ENCODE measurements around the gene APOL4. TPM values are rescaled to one million over a fixed set of nuclear protein-coding genes. Genes with fewer than 3 reads are reported as not detected.

Gene APOL4
- total and polyA plus RNA-seq, 2 of the 4 experiments (the other 2 are of a cell fraction), result 0.07 TPM; not detected in 1

DNA sequence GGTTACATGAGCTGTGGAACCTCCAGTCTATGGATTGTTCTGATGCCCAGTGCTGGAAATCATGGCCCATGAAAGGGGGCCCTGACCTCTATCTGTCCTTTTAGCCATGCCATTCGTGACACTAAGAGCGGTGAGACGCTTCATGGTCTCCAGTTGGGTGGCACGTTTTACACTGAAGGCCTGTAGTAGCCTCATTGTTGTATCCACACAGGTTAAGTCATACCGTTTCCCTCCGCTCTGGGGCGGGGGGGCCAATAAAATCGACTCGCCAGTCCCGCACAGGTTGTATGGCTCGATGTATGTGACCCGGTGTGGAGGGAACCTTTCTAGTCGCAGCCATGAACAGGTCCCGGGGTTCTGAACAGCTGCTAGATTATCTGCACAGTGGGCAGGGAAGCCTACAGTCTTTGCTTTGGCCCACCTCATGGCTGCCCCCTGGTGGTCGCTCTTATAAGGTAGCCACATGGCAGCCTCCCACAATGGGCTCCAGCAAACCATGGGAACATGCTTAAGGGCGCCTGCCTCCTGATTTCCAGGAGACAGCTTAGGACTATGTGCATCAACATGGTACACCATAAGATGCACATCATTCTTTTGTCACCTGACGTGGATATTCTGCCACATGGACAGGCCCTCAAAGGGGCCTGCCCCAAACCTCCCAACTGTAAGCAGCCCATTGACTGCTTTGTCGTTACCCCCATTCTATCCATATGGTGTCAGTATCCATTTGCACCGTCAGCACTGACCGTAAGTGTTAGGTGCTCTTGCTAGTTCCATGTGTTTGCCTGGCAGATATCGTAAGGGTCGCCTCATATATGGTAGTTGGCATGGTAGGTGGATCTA, 21.4 kb downstream of the APOL4 start:
- Histone ChIP-seq H3K9me3 (ENCODE audit: control insufficient read depth, insufficient read depth, low read length) (no peaks in the 10 kb centered on the region), H3K18ac (ENCODE audit: low read depth, low read length) (no peak overlapping the region), H3K9ac (ENCODE audit: low read depth, low read length) (no peak overlapping the region), H4K8ac (ENCODE audit: low read depth in 2 of 2, low read length in 2 of 2) (no peak overlapping the region), H2AK9ac (replicated peaks; ENCODE audit: low read depth, low read length, poor library complexity) (no peak overlapping the region), H3K4me3 (ENCODE audit: insufficient read depth, low read depth, low read length) (no peak overlapping the region), H3K56ac (ENCODE audit: extremely low read depth, insufficient read depth, low read length) (no peak overlapping the region), H3K4ac (ENCODE audit: low read depth, low read length) (no peak overlapping the region), H3K27me3 (ENCODE audit: control insufficient read depth, insufficient read depth, low read length) (peaks cover 33% of the 10 kb centered on the region), H2BK15ac (ENCODE audit: low read depth, low read length) (no peak overlapping the region), H3K27ac (ENCODE audit: insufficient read depth, low read length) (no peak overlapping the region), H3K4me1 (ENCODE audit: control insufficient read depth, insufficient read depth, low read length) (no peaks in the 10 kb centered on the region), H2BK5ac (ENCODE audit: low read depth, low read length, poor library complexity, severe bottlenecking) (no peak overlapping the region), H2BK20ac (ENCODE audit: low read depth, low read length) (no peak overlapping the region), H4K5ac (ENCODE audit: low read depth, low read length) (no peak overlapping the region), H2AFZ (replicated peaks; ENCODE audit: low read length, poor library complexity) (no peak overlapping the region), H3K4me2 (ENCODE audit: low read depth, low read length) (no peak overlapping the region), H3K23ac (ENCODE audit: low read depth, low read length) (no peak overlapping the region), H2BK120ac (ENCODE audit: low read depth, low read length) (no peak overlapping the region), H2AK5ac (ENCODE audit: low read depth, low read length) (no peak overlapping the region), H3K36me3 (ENCODE audit: control insufficient read depth, insufficient read depth, low read length) (no peaks in the 10 kb centered on the region), H4K91ac (ENCODE audit: insufficient read depth, low read depth, low read length) (no peak overlapping the region), H3K79me1 (ENCODE audit: low read depth in 1 of 2, low read length in 2 of 2) (no peaks in the 10 kb centered on the region), H3K9me1 (ENCODE audit: insufficient read depth, low read length) (no peaks in the 10 kb centered on the region; the same call in 1 of the 2 replicates), H4K20me1 (ENCODE audit: insufficient read depth, low read length) (no peaks in the 10 kb centered on the region), H3K14ac (replicated peaks; ENCODE audit: low read depth, low read length) (no peak overlapping the region)
- ChIA-PET CTCF (interaction anchor here (0.5 to 2.0 kb wide), 7 partner anchors 16 to 811 kb away, joined by 3 to 9 read pairs (median 5); partner anchors contain the start of genes APOL3 and APOL5), POLR2A (ENCODE audit: unreplicated experiment) (no interaction called here)
- DNase-seq, result peak; percentile 56
- WGBS, 2 experiments (ENCODE audit: extremely low coverage in 2 of 2, insufficient read length in 1 of 2), result 56% methylated on average over 8 of the region's 22 CpGs; no CpG with 5 or more reads in 1 of the 2 experiments
- TF ChIP-seq SMC3 (IDR thresholded peaks at IDR 0.05; ENCODE audit: low read depth, low read length) (peak; percentile 85), MXI1 (IDR thresholded peaks at IDR 0.05; ENCODE audit: borderline replicate concordance, low read depth, low read length) (no peak), BHLHE40 (IDR thresholded peaks at IDR 0.05; ENCODE audit: low read depth, low read length) (no peak), CEBPB (IDR thresholded peaks at IDR 0.05; ENCODE audit: low read depth, low read length) (no peak), POLR2A (IDR thresholded peaks at IDR 0.05; ENCODE audit: low read depth, low read length) (no peak), RAD21 (IDR thresholded peaks at IDR 0.05; ENCODE audit: low read length) (peak; percentile 73), FOS (IDR thresholded peaks at IDR 0.05; ENCODE audit: low read depth, low read length) (no peak)
- TF ChIP-seq, protein P1, sequence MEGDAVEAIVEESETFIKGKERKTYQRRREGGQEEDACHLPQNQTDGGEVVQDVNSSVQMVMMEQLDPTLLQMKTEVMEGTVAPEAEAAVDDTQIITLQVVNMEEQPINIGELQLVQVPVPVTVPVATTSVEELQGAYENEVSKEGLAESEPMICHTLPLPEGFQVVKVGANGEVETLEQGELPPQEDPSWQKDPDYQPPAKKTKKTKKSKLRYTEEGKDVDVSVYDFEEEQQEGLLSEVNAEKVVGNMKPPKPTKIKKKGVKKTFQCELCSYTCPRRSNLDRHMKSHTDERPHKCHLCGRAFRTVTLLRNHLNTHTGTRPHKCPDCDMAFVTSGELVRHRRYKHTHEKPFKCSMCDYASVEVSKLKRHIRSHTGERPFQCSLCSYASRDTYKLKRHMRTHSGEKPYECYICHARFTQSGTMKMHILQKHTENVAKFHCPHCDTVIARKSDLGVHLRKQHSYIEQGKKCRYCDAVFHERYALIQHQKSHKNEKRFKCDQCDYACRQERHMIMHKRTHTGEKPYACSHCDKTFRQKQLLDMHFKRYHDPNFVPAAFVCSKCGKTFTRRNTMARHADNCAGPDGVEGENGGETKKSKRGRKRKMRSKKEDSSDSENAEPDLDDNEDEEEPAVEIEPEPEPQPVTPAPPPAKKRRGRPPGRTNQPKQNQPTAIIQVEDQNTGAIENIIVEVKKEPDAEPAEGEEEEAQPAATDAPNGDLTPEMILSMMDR (conservative IDR thresholded peaks at IDR 0.05; ENCODE audit: low read depth, low read length), result peak; percentile 79
- TF ChIP-seq, protein P2, sequence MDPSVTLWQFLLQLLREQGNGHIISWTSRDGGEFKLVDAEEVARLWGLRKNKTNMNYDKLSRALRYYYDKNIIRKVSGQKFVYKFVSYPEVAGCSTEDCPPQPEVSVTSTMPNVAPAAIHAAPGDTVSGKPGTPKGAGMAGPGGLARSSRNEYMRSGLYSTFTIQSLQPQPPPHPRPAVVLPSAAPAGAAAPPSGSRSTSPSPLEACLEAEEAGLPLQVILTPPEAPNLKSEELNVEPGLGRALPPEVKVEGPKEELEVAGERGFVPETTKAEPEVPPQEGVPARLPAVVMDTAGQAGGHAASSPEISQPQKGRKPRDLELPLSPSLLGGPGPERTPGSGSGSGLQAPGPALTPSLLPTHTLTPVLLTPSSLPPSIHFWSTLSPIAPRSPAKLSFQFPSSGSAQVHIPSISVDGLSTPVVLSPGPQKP (IDR thresholded peaks at IDR 0.05; ENCODE audit: borderline replicate concordance, low read depth, low read length), result no peak
- intact Hi-C loops (cut with micrococcal nuclease), result loop anchor here (1.0 kb wide), 1 partner anchor 35 kb away; no protein-coding TSS in a partner anchor
- dilution Hi-C loops (cut with HindIII; ENCODE audit: low sequenced_read_pairs, unreplicated experiment), result no loop called here
- in situ Hi-C loops (cut with MboI; ENCODE audit: low sequenced_read_pairs), result loop anchor here (5.0 kb wide), 1 partner anchor 38 kb away; no protein-coding TSS in a partner anchor
- peak; percentile 97 for ATAC-seq (ENCODE audit: low read depth)
- no TSS peak for BruUV-seq (replicated peaks)
